ENCODE measurements around the gene ZNF664.

ZNF664 gene

GRCh38 chr12:124011435-124012115 lies 38.6 kb downstream of the ZNF664 start:
- DNase-seq, result no peak

DNA sequence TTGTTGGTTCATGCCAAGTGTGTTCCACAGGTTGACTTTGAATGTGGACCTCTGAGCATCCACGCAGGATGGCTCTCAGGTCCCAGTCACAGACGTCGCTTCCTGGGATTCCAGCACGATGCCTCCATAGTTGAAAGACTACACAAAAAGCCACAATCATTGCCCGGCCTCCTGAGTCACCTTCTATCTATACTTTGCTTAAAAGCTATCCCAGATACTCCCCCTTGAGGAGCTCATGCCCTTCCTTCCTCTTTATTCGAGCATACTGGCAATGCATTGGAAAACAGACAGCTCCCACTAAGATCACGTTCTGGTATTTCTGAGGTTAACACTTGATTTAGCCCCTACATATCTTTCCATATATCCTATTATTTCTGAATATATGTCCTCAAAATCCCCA lies 40.1 kb downstream of the ZNF664 start:
- DNase-seq, result no peak

DNA sequence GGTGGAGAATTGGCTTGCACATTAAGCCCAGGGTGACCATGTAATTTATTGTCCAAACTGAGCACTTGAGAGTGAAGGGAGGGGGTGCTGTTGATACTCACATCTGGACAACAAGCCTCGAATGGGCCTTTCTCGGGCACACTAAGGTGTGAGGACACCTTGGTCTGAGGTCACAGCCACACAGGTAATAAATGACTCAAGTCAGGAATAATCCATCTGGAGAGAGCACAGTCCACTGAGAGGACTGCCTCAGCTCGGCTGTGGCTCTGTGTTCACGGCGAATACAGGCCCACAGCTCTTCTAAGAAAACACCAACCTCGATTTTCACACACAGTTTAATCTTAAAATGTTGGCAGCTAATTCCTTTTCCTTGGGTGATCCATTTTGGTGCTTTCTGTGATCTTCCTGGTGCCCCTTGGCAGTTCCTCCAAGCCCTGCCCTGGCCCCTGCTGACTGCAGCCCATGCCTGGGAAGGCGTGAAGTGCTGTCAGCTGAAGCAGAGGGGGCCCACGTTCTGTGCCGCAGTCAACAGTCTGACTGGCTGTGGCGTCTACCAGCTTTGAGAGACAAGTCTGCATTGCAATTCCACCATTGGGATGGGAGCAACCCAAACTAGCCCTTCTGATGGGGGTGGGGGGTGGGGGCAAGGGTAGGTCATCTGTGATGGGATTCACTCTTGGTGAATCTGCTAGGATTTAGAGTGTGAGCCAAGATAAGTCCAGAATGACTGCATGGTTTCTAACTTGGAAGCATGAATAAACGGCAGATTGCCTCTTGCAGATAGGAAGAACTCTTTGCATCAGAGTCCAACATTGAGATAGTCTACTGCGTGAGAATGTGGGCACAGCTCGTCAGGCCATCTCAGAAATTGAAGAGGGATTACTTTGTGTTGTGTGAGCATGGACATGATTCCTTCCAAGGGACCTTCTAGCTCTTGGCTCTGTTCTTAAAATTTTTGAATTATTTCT lies 42.8 kb downstream of the ZNF664 start:
- no peak for DNase-seq

DNA sequence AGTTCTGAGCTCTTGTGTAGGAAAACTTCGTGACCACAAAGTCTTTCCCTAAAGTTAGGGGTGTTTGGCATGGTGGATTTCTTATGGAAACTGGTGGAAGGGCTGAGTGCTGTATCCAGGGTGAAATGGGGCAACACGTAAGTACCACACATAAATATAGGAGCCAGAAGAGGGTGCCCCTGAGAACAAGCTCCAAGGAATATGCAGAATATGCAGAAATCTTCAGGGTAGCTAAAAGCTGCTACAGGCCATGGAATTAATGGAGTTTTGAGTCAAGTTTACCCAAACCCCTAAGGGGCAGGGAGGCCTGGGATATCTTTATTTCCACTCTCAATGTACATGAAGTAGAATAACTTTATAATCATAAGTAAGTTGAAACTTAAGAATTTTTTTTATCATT lies 44.0 kb downstream of the ZNF664 start:
- no peak for DNase-seq

DNA sequence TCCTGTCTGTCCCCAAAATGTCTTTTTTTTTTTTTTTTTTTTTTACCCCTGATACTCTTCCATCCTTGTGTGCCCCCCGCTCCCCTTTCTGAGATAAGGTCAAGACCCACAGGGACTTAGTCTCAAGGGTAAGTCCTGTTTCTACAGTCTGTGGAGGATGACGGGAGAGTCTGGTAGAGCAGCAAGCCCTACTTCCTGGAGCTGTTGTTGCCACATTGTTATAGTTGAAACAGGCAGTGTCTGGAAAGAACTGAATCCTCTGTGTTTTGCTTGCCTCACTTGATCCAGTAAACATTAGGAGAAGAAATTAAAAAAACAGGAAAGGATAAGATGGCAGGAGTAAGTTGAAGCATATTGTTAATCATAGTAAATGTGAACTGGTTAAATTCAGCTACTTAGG lies 45.5 kb downstream of the ZNF664 start:
- DNase-seq, result no peak

- DNase-seq, result no peak
These were observed 46.1 kb downstream of the ZNF664 start for GRCh38 chr12:124019115-124019514.

DNA sequence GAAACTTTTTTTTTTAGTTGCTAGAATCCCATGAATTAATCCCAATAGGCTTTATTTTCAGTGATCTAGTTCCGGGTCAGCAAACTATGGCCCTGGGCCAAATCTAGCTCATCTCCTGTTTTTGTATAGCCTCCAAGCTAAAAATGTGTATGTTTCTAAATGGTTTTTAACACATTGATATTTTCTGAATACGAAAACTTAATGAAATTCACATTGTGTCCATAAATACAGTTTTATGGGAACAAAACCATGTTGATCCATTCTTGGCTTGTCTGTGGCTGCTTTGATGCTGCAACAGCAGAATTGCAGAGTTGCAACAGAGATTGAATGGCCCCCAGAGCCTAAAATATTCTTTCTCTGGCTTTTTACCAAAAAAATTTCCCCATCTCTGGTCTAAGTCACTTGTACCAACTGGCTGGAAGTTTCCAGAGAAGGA lies 47.5 kb downstream of the ZNF664 start:
- DNase-seq, result no peak

DNA sequence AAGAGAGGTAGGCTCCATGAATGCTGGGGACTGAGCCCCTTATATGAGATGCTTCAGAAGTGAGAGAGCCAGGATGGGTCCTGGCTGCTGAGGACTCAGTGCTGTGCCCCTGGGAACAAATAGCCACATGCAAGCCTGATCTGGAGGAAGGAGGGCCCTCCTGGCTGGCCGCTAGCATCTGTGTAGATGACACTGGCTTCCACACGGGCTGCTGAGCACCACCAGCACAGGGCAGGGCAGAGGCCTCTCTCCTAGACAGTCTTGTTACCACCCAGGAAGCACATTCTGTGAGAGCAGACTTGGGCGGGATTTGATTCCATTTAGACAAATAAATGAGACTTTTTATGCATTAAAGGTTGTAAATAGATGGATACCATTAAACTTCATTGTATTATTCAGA lies 48.0 kb downstream of the ZNF664 start:
- no peak for DNase-seq

- no peak for DNase-seq
These were observed 49.1 kb downstream of the ZNF664 start for GRCh38 chr12:124022161-124022560.

DNA sequence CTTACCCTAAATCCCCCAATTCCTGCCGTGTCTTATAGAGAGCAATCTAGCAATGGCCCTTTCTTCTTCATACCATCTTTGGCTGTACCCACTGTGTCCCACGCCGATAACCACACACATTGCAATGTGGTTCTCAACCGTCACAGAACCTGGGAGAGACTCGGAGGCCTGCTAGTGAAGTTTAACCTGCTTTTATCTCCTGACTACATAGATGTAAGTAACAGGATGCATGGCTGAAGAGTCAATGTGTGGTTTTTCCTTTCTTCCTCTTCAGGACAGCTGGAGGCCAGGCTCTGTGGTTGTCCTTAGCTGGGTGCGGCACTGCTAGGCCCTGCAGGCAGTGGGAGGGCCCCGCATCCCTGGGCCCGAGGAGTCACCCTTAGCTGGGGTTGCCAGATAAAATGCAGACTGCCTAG lies 51.3 kb downstream of the ZNF664 start:
- no peak for DNase-seq

GRCh38 chr12:124024776-124025175 lies 51.8 kb downstream of the ZNF664 start:
- DNase-seq, result no peak

GRCh38 chr12:124025661-124026060 lies 52.6 kb downstream of the ZNF664 start:
- no peak for DNase-seq

GRCh38 chr12:124026755-124027745 lies 54.0 kb downstream of the ZNF664 start:
- no peak for DNase-seq

- no peak for DNase-seq
These were observed 54.9 kb downstream of the ZNF664 start for GRCh38 chr12:124027753-124028554.

- no peak for DNase-seq
These were observed 55.5 kb downstream of the ZNF664 start for GRCh38 chr12:124028555-124028925.

DNA sequence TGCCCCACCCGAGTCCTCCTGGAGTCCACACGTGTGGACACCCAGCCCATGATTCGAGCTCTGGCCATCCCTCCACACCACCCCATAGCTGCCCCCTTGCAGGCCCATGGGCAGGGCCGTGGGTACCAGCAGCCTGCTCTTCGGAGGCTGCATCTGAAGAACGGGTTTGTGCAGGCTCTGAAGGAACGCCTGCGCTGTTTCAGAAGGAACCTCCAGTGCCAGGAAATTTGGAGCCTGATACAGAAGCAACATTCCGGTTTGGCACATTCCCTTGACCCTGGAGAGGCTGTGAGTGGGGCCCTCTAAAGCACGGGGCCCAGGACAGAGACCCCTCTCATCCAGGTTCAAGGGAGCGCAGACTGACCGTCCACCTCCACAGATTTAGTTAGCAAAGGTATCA lies 57.0 kb downstream of the ZNF664 start:
- no peak for DNase-seq

- DNase-seq, result no peak
These were observed 57.5 kb downstream of the ZNF664 start for GRCh38 chr12:124030510-124030909.

- no peak for DNase-seq
These were observed 58.0 kb downstream of the ZNF664 start for GRCh38 chr12:124031058-124031457.

DNA sequence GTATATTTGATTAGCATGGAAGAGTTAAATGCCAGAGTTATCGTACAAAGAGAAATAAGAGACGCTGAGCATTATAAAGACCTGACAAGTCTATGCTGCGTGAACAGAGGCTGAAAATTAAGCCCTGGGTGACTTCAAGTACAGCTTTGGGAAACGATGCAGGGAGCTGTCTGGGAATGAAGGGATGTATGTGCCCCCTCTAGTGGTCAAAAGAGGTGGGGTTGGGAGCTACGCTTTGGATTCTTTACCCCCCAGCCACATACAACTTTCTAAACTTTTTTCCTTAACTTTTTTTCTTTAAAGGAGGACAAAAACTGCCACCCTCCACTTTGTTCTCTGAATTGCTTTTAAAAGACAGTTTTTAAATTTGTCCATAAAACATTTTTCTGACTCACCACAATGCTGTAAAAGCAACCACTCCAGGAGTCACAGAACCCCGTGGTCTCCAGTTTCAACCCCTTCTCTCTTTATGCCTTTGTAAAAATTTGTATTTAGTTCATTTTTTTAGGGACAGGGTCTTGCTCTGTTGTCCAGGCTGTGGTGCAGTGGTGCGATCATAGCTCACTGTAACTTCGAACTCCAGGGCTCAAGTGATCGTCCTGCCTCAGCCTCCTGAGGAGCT lies 59.4 kb downstream of the ZNF664 start:
- DNase-seq, result peak; percentile 29

DNA sequence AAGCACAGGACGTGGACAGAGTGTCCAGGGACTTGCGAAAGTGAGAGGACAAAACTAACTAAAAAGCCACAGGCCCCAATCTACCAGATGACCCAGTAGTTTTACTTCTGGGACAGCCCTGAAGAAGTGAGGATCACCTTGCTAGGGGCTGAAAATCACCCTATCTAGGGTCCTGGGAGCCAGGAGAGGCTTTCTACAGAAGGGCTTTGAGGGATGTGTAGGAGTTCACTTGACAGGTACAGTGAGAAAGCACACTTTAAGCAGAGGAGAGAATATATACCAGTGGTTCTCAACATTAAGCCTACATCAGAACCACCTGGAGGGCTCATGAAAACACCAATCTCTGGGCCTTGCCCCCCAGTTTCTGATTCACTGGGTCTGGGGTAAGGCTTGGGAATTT lies 60.8 kb downstream of the ZNF664 start:
- no peak for DNase-seq

GRCh38 chr12:124034297-124034696 lies 61.3 kb downstream of the ZNF664 start:
- DNase-seq, result no peak

GRCh38 chr12:124035163-124035562 lies 62.1 kb downstream of the ZNF664 start:
- no peak for DNase-seq

Measured in CD4-positive, alpha-beta T cell treated with Interleukin-21 for 1 hour (primary cell).